Omental fat pad (tissue), 4 donors: ENCODE results near the gene RAG2. TPM values are rescaled to one million over a fixed set of nuclear protein-coding genes. Genes with fewer than 3 reads are reported as not detected.

Experiments
- ATAC-seq: fragments of 150-250 bp; one replicate; pipeline ENCODE4 v1.9.1; 2016; ENCODE audit warnings: mild to moderate bottlenecking, moderate library complexity; ENCODE audit not compliant: low FRiP score
- DNase-seq: peaks from one replicate; pipeline ENCODE4 v3.0.0-alpha.2; 2019; ENCODE audit warnings: low spot score
- total RNA-seq, 4 donors: library from RNA; depleted of rRNA; stranded (reverse); fragments of >200 nt; gene quantifications; one replicate each; pipeline ENCODE4 v1.1.0, GENCODE V29; 2016
- TF ChIP-seq, protein P1 (sequence below), 3 donors: fragments of 450-650 bp; IDR thresholded peaks; one replicate each; pipeline ENCODE4 v1.5.1; 2016 to 2017; ENCODE audit warnings: antibody characterized with exemption in 3 of 3, mild to moderate bottlenecking in 3 of 3, moderate library complexity in 2 of 3

Gene RAG2
- total RNA-seq, 4 donors from 2014 or later, result not detected

DNA sequence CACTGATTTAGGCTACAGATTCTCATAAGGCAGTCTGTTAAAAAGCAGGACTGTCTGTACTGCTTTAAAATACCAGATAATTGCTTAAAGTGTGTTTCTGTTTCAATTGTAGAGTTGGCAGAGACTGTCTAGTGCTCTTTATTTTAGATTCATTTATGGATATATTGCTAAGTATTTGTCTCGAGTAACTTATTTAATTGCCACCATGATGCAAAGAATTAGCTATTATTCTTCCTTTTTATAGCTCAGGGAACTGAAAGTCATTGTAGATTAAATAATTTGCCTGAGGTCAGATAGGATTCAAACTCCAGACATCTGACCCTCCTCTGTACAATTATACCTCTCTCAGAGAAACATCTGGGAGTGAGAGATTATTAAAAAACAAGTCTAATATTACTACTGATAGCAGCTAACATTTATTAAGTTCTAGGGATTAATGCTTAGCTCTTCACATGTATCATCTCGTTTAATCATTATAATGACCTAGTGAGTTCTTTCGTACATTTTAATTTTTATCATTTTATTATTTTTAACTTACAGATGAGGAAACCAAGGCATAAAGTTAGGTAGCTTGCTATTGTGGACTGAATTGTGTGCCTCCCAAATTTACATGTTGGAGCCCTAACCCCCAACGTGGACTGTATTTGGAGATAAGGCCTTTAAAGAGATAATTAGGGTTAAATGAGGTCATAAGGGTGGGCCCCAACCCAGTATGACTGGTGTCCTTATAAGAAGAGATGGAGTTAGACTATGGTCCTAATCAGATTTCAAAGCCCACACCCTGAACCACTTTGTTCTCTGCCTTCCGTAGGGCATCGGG is 19.7 kb upstream of the RAG2 start:
- TF ChIP-seq, protein P1, sequence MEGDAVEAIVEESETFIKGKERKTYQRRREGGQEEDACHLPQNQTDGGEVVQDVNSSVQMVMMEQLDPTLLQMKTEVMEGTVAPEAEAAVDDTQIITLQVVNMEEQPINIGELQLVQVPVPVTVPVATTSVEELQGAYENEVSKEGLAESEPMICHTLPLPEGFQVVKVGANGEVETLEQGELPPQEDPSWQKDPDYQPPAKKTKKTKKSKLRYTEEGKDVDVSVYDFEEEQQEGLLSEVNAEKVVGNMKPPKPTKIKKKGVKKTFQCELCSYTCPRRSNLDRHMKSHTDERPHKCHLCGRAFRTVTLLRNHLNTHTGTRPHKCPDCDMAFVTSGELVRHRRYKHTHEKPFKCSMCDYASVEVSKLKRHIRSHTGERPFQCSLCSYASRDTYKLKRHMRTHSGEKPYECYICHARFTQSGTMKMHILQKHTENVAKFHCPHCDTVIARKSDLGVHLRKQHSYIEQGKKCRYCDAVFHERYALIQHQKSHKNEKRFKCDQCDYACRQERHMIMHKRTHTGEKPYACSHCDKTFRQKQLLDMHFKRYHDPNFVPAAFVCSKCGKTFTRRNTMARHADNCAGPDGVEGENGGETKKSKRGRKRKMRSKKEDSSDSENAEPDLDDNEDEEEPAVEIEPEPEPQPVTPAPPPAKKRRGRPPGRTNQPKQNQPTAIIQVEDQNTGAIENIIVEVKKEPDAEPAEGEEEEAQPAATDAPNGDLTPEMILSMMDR (IDR thresholded peaks at IDR 0.05), result no peak
- DNase-seq (no peak), ATAC-seq (no peak)

DNA sequence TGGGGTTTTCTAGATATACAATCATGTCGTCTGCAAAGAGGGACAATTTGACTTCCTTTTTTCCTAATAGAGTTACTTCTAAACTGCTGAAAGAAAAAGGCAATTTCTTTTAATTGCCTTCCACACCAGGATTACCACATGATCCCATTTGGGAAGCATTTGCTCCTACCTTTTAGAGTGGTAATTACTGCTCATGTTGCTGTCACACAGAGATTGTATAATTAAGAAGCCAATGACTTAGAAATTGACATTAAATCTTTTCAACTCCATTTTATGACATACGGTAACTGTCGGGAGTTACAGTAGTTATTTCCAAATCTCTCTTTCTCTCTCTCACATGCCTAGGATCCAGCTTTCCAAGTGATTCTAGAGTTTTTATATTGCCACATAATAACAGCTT is 17.8 kb upstream of the RAG2 start:
- no peak for ATAC-seq

DNA sequence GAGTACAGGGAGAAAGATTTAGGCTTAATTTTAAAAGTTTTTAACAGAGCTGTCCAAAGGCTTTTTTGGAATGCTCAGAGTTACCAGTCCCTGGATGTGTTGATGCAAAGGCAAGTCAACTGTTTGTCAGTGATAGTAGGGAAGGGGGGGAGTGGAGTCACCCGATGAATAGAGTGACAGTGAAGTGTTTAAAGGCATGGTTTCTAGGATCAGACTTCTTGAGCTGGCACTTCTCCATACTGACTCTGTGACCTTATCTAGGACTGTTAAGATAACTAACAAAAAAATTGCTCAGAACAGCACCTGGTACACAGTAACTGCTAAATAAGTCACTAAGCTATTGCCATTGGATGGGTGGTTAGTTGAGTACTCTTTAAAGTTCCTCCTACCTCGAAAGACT is 11.3 kb upstream of the RAG2 start:
- no peak for ATAC-seq
- TF ChIP-seq, protein P1 (IDR thresholded peaks at IDR 0.05), result no peak
- DNase-seq, result no peak

More for the DNA sequence above, 17.8 kb upstream of the RAG2 start:
- DNase-seq, result no peak
- TF ChIP-seq, protein P1 (IDR thresholded peaks at IDR 0.05), result no peak

DNA sequence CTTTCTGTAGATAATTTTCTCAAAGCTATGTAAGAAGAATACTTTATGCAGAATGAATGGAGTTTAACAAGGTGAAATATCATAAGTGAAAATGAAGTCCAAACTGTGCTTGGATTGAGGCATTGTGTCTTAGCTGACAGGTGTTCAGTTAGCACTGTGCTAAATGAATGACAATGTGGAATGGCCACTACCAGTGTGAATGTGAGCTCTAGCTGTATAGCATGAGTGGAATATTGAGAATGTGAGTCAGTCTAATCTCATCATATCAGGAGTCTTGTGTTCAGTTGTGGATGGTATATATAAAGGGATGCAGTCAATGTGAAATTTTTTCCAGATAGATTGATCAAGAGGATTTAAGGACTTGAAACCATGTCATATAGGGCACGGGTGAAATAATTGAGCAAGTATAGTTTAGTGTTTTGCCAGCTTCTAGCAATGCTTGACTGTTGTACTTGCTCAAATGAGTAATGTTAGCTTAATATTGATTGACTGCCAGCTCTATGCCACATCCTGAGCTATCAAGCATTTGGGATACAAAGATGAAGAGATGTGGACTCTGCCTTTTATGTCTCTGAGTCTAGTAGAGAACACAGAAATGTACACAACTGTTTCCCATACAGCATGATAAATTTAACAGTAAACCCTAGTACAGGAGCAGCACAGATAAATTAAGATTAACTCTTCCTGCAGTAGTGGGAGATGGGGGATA is 10.6 kb upstream of the RAG2 start:
- ATAC-seq (no peak), DNase-seq (no peak)
- TF ChIP-seq, protein P1 (IDR thresholded peaks at IDR 0.05), result no peak

DNA sequence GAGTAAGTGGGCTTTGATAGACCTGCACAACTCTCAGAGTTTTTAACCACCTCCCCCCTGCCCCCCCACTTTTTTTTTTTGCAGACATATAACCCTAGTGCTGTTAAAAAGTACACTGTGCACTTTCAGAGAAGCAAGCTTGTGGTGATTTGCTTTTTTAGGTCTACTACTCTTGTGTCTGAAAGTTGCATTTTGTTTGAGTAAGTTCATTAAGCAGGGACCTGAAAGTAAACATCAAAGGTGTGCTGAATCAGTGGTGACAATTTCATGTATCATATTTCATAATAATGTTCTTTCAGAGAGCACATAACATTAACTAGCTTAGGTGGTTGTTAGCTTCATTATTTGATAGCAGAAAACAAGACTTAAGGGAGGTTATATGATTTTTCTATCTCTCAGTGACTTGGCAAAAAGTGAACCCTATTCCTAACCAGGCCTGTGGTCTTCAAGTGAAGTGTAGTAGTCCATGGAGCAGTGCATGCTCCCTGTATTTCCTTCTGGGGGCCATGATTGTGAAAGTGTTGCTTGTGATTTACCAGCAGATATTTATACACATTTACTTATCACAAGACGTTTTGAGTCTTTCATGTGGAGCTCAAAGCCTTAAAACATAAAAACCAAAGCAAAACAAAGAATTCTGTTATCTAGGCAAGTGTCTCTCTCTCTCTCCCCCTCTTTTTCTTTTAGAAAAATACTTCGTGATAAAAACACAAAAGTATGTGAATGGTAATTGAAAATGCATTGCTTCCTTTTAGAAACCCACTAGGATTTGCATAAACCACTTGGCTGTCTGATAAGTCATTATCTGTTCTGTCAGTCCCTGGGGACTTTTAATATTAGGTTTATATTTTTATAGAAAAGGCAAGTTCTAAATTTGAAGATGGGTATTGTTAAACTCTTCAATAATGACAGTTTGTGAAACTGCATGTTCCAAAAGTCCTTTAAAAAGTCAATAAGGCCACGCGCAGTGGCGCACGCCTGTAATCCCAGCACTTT is 7.5 kb upstream of the RAG2 start:
- no peak for ATAC-seq
- no peak for DNase-seq
- TF ChIP-seq, protein P1 (IDR thresholded peaks at IDR 0.05), result no peak

DNA sequence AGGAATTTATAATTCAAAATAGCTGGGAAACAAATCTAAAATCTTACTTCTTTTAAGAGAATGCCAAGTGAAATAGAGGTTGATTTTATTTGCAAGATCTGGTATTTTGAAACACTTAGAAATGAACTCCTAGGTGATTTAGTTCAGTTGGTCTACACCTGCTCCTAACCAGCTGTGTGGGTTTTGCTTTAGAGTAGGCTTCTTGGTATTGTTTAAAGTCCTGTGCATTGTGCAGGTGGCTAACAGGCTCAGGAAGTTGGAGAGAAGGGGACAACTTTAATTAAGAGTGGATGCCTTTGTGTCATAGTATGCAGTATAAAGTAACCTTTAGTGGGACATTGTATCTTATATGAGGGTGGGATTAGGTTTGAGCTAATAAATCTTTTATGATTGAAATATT is 4.1 kb upstream of the RAG2 start:
- TF ChIP-seq, protein P1 (IDR thresholded peaks at IDR 0.05), result no peak
- ATAC-seq (no peak), DNase-seq (no peak)
